SK-N-SH treated with all-trans-retinoic acid at 6 μM for 48 hours (cell line): ENCODE results near the gene C11orf16.

Source experiments
- ARNTL ChIP-seq: fragments of 450-650 bp; formaldehyde crosslinking; IDR thresholded peaks from 2 replicates; pipeline ENCODE4 v1.5.0; 2020; ENCODE audit warnings: low read depth, mild to moderate bottlenecking, moderate library complexity, borderline replicate concordance
- CSRNP3 ChIP-seq: fragments of 250-450 bp; sonication (Bioruptor Pico); IDR thresholded peaks from 2 replicates; pipeline ENCODE4 v1.5.1; 2021; ENCODE audit warnings: mild to moderate bottlenecking, moderate library complexity
- ISL1 ChIP-seq: fragments of 250-450 bp; sonication (Bioruptor Pico); IDR thresholded peaks from 2 replicates; pipeline ENCODE4 v2.1.2; 2022; ENCODE audit warnings: mild to moderate bottlenecking, moderate library complexity
- PPARA ChIP-seq: fragments of 250-450 bp; sonication (Bioruptor Pico); IDR thresholded peaks from 2 replicates; pipeline ENCODE4 v1.5.0; 2020; ENCODE audit warnings: mild to moderate bottlenecking, borderline replicate concordance
- SNAI2 ChIP-seq: fragments of 250-450 bp; sonication (Bioruptor Pico); IDR thresholded peaks from 2 replicates; pipeline ENCODE4 v1.5.0; 2020; ENCODE audit warnings: mild to moderate bottlenecking, moderate library complexity
- ZC3H10 ChIP-seq: fragments of 250-450 bp; sonication (Bioruptor Pico); IDR thresholded peaks from 2 replicates; pipeline ENCODE4 v1.5.1; 2021; ENCODE audit warnings: mild to moderate bottlenecking, moderate library complexity
- ZFP3 ChIP-seq: fragments of 250-450 bp; sonication (Bioruptor Pico); IDR thresholded peaks from 2 replicates; pipeline ENCODE4 v1.5.0; 2020; ENCODE audit warnings: mild to moderate bottlenecking, moderate library complexity
- TF ChIP-seq, protein P1 (sequence below): fragments of 250-450 bp; sonication (Bioruptor Pico); IDR thresholded peaks from 2 replicates; pipeline ENCODE4 v1.8.0; 2021; ENCODE audit warnings: low read depth, mild to moderate bottlenecking, moderate library complexity, borderline replicate concordance

- TF ChIP-seq CSRNP3 (no peak), ARNTL (CRISPR knock-in tag) (no peak), ISL1 (CRISPR knock-in tag) (no peak), SNAI2 (no peak), ZFP3 (CRISPR knock-in tag) (no peak), PPARA (CRISPR knock-in tag) (no peak), ZC3H10 (CRISPR knock-in tag) (no peak)
- TF ChIP-seq, protein P1, sequence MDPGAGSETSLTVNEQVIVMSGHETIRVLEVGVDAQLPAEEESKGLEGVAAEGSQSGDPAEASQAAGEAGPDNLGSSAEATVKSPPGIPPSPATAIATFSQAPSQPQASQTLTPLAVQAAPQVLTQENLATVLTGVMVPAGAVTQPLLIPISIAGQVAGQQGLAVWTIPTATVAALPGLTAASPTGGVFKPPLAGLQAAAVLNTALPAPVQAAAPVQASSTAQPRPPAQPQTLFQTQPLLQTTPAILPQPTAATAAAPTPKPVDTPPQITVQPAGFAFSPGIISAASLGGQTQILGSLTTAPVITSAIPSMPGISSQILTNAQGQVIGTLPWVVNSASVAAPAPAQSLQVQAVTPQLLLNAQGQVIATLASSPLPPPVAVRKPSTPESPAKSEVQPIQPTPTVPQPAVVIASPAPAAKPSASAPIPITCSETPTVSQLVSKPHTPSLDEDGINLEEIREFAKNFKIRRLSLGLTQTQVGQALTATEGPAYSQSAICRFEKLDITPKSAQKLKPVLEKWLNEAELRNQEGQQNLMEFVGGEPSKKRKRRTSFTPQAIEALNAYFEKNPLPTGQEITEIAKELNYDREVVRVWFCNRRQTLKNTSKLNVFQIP, result no peak
Observed at GRCh38 chr11:8917157-8917825, 15.5 kb downstream of the C11orf16 start.
